Right cardiac atrium (tissue), 5 donors: ENCODE results near the gene C9orf50. TPM values are rescaled to one million over a fixed set of nuclear protein-coding genes. Genes with fewer than 3 reads are reported as not detected.

ENCODE experiments used
- ATAC-seq, 2 donors: fragments of 200-7000 bp; cut with Tn5 transposase; one replicate each; pipeline versions ENCODE4 v1.8.0 to v1.9.1; 2020; ENCODE audit warnings: moderate library complexity in 2 of 2, mild to moderate bottlenecking in 1 of 2
- DNase-seq, 3 donors: peaks; one replicate each; pipeline ENCODE4 v3.0.0-alpha.2; 2020
- H3K27ac ChIP-seq: one replicate; pipeline ENCODE4 v1.5.1; 2013; ENCODE audit warnings: mild to moderate bottlenecking, low read length, control low read depth, moderate library complexity
- H3K27me3 ChIP-seq: one replicate; pipeline ENCODE4 v1.6.1; 2013; ENCODE audit not compliant: control insufficient read depth, insufficient read depth
- H3K4me1 ChIP-seq: one replicate; pipeline ENCODE4 v1.6.1; 2013; ENCODE audit warnings: low read length; ENCODE audit not compliant: control insufficient read depth, insufficient read depth
- H3K4me3 ChIP-seq: one replicate; pipeline ENCODE4 v1.5.1; 2013; ENCODE audit warnings: low read length, control low read depth
- H3K9me3 ChIP-seq: one replicate; pipeline ENCODE4 v1.6.1; 2013; ENCODE audit warnings: low read length; ENCODE audit not compliant: control insufficient read depth
- WGBS: extraction: QIAGEN DNeasy Blood & Tissue Kit; methylation state at CpG from one replicate; pipeline ENCODE4 v1.1.7; 2013; 5-methylcytosine and 5-hydroxymethylcytosine counted together
- intact Hi-C, 4 donors: fragments of 100-400 bp; cut with DNase I; formaldehyde crosslinking; loops; one replicate each; pipeline versions ENCODE4 v1.11.0 to v1.14.0; 2022 to 2023
- polyA plus RNA-seq: library from polyadenylated mRNA; stranded (reverse); fragments of 200-250 nt; gene quantifications from one replicate; pipeline ENCODE4 v1.2.3, GENCODE V29; 2013
- total RNA-seq, 4 donors: library from RNA; stranded (reverse); fragmentation: NEBNext Ultra II Directional; extraction: Animal tissue kit (Norgen Biotek cat#: 25700); gene quantifications; one replicate each; pipeline ENCODE4 v1.2.1, GENCODE V29; 2021
- donor health status: healthy with polysubstance abuse.
- donor health status: DM: no; HTN: yes; CAD: no.
- donor health status: DM: no; HTN: no; CAD: no.
- donor health status: DM: no; HTN: yes; CAD: no; lungs with severe emphysema.
- donor health status: DM: yes; HTN: yes; CAD: no.

Gene C9orf50
- total and polyA plus RNA-seq, 5 donors: 0.20 TPM; not detected in 4

GRCh38 chr9:129584136-129584535 lies 36.8 kb downstream of the C9orf50 start:
- Histone ChIP-seq H3K9me3 (no peaks in the 10 kb centered on the region), H3K4me1 (peaks cover 2% of the 10 kb centered on the region), H3K27ac (no peak overlapping the region), H3K27me3 (no peaks in the 10 kb centered on the region), H3K4me3 (no peak overlapping the region)
- DNase-seq: peak; percentile 69 to 79 (median 76)
- intact Hi-C loops: no loop called here
- 88% methylated on average over 1 of the region's 1 CpG for WGBS
- peak; percentile 76 to 80 for ATAC-seq

GRCh38 chr9:129583308-129584038 lies 37.4 kb downstream of the C9orf50 start:
- H3K4me3 ChIP-seq: no peak overlapping the region
- no peaks in the 10 kb centered on the region for H3K27me3 ChIP-seq
- H3K4me1 ChIP-seq: peaks cover 2% of the 10 kb centered on the region
- intact Hi-C loops: no loop called here
- ATAC-seq (no peak), DNase-seq (peak in 2 of 3 donors; percentile 27 to 44)
- no peak overlapping the region for H3K27ac ChIP-seq
- H3K9me3 ChIP-seq: no peaks in the 10 kb centered on the region
- 78% methylated on average over 10 of the region's 10 CpGs for WGBS

DNA sequence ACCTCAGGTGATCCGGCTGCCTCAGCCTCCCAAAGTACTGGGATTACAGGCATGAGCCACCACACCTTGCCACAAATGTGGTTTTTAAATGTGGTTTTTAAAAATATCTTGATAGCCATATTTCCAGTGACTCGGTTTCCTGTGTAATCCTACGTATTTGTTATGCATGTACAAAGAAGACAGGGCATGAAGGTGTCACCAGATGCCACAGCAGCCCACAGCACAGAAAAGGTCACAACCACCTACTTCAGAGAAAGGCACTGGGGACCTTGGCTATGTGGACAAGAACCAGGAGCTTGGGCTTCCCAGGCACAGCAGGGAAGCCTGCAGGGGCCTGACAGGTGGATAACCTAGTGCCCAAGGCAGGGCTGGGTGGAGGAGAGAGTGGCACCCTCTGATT lies 38.0 kb downstream of the C9orf50 start:
- no peaks in the 10 kb centered on the region for H3K9me3 ChIP-seq
- ATAC-seq: no peak
- intact Hi-C loops: no loop called here
- H3K4me1 ChIP-seq: peaks cover 2% of the 10 kb centered on the region
- DNase-seq: peak in 2 of 3 donors; percentile 23 to 28
- H3K27me3 ChIP-seq: no peaks in the 10 kb centered on the region
- H3K27ac ChIP-seq: no peak overlapping the region
- 92% methylated on average over 3 of the region's 3 CpGs for WGBS
- no peak overlapping the region for H3K4me3 ChIP-seq

DNA sequence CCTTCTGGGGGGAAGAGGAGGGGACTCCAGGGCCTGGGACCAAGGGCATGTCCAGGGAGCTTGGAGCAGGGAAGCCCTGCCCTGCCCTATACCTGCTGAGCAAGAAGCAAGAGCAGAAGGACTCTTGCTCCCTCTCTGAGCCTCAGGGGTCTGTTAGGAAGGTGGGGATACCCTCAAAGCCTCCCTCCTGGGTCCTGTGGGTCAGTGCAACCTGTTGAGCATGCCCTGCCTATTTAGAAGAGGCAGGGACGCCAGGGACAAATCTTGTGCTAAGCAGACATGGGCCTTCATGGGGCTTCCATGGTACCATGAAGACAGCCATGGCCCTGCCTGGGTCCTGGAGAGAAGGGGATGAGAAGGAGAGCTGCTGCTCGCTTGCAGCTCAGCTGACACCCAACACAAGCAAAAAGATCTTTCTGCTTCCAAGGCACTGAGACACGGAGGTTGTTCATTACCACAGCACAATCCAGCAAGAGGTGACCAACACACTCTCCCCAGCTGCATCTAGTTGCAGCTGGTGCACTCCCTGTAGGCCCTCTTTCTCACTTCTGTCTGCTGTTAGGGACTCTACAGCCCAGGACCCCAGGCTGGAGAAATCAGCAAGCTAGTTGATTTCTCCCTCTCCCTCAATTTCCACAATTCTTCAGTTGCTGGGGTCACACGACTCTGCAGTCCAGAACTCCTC lies 39.3 kb downstream of the C9orf50 start:
- H3K4me1 ChIP-seq: peaks cover 2% of the 10 kb centered on the region
- H3K27ac ChIP-seq: no peak overlapping the region
- intact Hi-C loops: no loop called here
- peak in 2 of 3 donors; percentile 13 to 27 for DNase-seq
- no peak overlapping the region for H3K4me3 ChIP-seq
- H3K9me3 ChIP-seq: no peaks in the 10 kb centered on the region
- H3K27me3 ChIP-seq: no peaks in the 10 kb centered on the region
- WGBS: 74% methylated on average over 4 of the region's 4 CpGs
- no peak for ATAC-seq

DNA sequence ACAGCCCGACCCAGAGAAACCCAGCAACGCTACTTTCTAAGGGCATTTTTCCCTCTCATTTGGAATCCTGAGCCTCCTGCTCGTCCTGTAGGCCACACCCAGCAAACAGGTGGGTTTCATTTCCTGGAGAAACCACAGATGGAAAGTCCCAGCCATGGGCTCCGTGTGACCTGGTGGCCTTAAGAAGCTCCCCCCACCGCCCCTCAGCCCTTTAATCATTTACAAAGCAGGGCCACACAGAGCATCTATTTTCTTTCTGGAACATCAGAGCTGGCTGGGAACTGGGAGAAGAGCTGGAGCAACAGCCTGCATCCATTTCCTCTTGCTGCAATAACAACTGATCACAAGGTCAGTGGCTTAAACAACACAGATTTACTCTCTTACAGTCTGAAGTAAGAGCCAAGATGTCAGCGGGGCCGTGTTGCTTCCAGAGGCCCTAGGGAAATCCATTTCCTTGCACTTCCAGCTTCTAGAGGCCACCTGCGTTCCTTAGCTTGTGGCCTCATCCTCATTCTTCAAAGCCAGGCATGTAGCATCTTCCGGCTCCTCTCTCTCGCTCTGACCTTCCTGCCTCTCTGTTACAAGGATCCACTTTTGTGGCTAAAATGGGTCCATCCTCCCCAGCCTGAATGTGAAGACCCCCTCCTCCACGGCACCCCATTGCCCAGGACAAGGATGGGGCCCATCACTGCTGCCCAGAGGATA lies 40.5 kb downstream of the C9orf50 start:
- Histone ChIP-seq H3K27me3 (no peaks in the 10 kb centered on the region), H3K9me3 (no peaks in the 10 kb centered on the region), H3K4me1 (peaks cover 2% of the 10 kb centered on the region), H3K27ac (no peak overlapping the region), H3K4me3 (no peak overlapping the region)
- WGBS: 88% methylated on average over 11 of the region's 11 CpGs
- intact Hi-C loops: no loop called here
- DNase-seq (peak in 1 of 3 donors; percentile 7), ATAC-seq (no peak)

DNA sequence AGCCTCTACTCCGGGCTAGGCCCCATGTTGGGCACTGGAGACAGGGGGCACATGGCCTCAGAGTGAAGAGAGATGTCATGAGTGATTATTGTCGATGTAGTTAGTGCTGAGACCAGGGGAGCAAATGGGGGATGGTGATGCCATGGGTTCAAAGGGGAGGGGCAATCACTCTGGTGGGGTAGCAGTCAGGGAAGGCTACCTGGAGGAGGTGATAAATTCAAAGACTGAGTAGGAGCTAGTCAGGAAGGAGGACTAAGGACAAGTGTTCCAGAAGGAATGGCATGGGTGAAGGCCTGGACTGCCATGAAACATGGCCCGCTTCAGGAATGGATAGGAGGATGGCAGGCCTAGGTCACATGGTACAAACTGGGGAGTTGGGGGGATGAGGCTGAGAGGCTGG lies 41.6 kb downstream of the C9orf50 start:
- intact Hi-C loops: no loop called here
- no peak overlapping the region for H3K4me3 ChIP-seq
- H3K27ac ChIP-seq: no peak overlapping the region
- H3K27me3 ChIP-seq: no peaks in the 10 kb centered on the region
- 94% methylated on average over 3 of the region's 3 CpGs for WGBS
- no peaks in the 10 kb centered on the region for H3K9me3 ChIP-seq
- H3K4me1 ChIP-seq: peaks cover 1% of the 10 kb centered on the region
- DNase-seq (peak in 2 of 3 donors; percentile 4 to 7), ATAC-seq (no peak)

GRCh38 chr9:129576546-129577543 lies 44.1 kb downstream of the C9orf50 start:
- H3K4me1 ChIP-seq: no peaks in the 10 kb centered on the region
- no peaks in the 10 kb centered on the region for H3K27me3 ChIP-seq
- H3K27ac ChIP-seq: no peak overlapping the region
- intact Hi-C loops: no loop called here
- no peak overlapping the region for H3K4me3 ChIP-seq
- ATAC-seq: peak; percentile 73 to 85
- no peaks in the 10 kb centered on the region for H3K9me3 ChIP-seq
- DNase-seq: peak; percentile 50 to 79 (median 72)
- WGBS: 55% methylated on average over 34 of the region's 34 CpGs

DNA sequence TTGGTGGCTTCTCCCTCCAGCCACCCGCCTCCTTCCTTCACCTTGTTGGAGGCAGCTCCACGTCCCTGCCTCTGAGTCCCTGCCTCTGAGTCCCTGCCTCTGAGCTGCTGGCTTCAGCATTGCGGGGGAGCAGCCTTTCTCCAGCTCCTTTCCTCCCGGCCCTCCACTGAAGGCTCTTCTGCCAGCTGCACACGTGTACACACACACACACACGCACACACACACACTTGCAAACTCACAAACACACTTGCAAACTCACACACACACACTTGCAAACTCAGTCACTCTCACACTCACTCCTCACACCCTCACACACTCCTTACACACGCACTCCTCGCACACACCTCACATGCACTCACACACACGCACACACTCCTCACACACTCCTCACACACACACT lies 45.1 kb downstream of the C9orf50 start:
- intact Hi-C loops: no loop called here
- 63% methylated on average over 9 of the region's 9 CpGs for WGBS
- Histone ChIP-seq H3K27ac (no peak overlapping the region), H3K27me3 (no peaks in the 10 kb centered on the region), H3K9me3 (no peaks in the 10 kb centered on the region), H3K4me1 (no peaks in the 10 kb centered on the region), H3K4me3 (no peak overlapping the region)
- peak in 1 of 3 donors; percentile 50 for DNase-seq
- no peak for ATAC-seq

GRCh38 chr9:129574911-129575585 lies 45.9 kb downstream of the C9orf50 start:
- H3K4me3 ChIP-seq: no peak overlapping the region
- no peak overlapping the region for H3K27ac ChIP-seq
- H3K4me1 ChIP-seq: peaks cover 3% of the 10 kb centered on the region
- H3K27me3 ChIP-seq: no peaks in the 10 kb centered on the region
- ATAC-seq (no peak), DNase-seq (no peak)
- 77% methylated on average over 13 of the region's 13 CpGs for WGBS
- no peaks in the 10 kb centered on the region for H3K9me3 ChIP-seq
- intact Hi-C loops: no loop called here

- 94% methylated on average over 5 of the region's 5 CpGs for WGBS
- H3K27ac ChIP-seq: no peak overlapping the region
- intact Hi-C loops: no loop called here
- no peak overlapping the region for H3K4me3 ChIP-seq
- H3K27me3 ChIP-seq: no peaks in the 10 kb centered on the region
- no peaks in the 10 kb centered on the region for H3K9me3 ChIP-seq
- DNase-seq: no peak
- ATAC-seq: no peak
- peaks cover 8% of the 10 kb centered on the region for H3K4me1 ChIP-seq
Measured at GRCh38 chr9:129573977-129574376, 46.9 kb downstream of the C9orf50 start.
